ENCODE measurements around the gene CEP162.

- TF ChIP-seq POLR2A (IDR thresholded peaks at IDR 0.05) (no peak), CTCF (IDR thresholded peaks at IDR 0.05) (no peak)
These were observed 32.8 kb upstream of the CEP162 start for GRCh38 chr6:84260196-84260595.

All from heart left ventricle (tissue), 13 donors.